ENCODE measurements around the gene JAZF1. TPM values are rescaled to one million over a fixed set of nuclear protein-coding genes. Genes with fewer than 3 reads are reported as not detected.

Gene JAZF1
- total and polyA plus RNA-seq, 9 of the 15 experiments (the other 6 are each of a cell fraction or from before 2014, with no cell fraction given), result 0.04 to 0.64 (median 0.11) TPM; not detected in 3

- in situ Hi-C loops (cut with MboI), result no loop called here
These were observed 209.3 kb downstream of the JAZF1 start for GRCh38 chr7:27971171-27971812.

More at GRCh38 chr7:27971171-27971812, 209.3 kb downstream of the JAZF1 start:
- FAIRE-seq (no peak), DNase-seq (ENCODE audit: extremely low read depth in 1 of 4, low spot score in 3 of 4) (no peak), ATAC-seq (no peak)
- TF ChIP-seq ZKSCAN8 (CRISPR knock-in tag; IDR thresholded peaks at IDR 0.05), result no peak
- no peak for TF ChIP-seq MBD1 (CRISPR knock-in tag; IDR thresholded peaks at IDR 0.05)
- TF ChIP-seq KDM2B (CRISPR knock-in tag; IDR thresholded peaks at IDR 0.05), result no peak
- TF ChIP-seq EZH2 (IDR thresholded peaks at IDR 0.05; ENCODE audit: borderline replicate concordance, low read depth, low read length), result no peak
- TF ChIP-seq CGGBP1 (CRISPR knock-in tag; IDR thresholded peaks at IDR 0.05), result no peak
- TF ChIP-seq PML (IDR thresholded peaks at IDR 0.05; ENCODE audit: low read length), result no peak
- no peak for TF ChIP-seq TCF15 (CRISPR knock-in tag; IDR thresholded peaks at IDR 0.05)
- TF ChIP-seq ARID3B (CRISPR knock-in tag; IDR thresholded peaks at IDR 0.05; ENCODE audit: borderline replicate concordance), result no peak
- no peak for TF ChIP-seq BMI1 (IDR thresholded peaks at IDR 0.05; ENCODE audit: low read length)
- no peak for TF ChIP-seq KAT8 (IDR thresholded peaks at IDR 0.05; ENCODE audit: low read depth)
- TF ChIP-seq XRCC3 (IDR thresholded peaks at IDR 0.05), result no peak
- no peak for TF ChIP-seq HBP1 (CRISPR knock-in tag; IDR thresholded peaks at IDR 0.05)
- no peak overlapping the region for H3K4me3 ChIP-seq
- POLR2A ChIA-PET, result no interaction called here
- intact Hi-C loops (cut with micrococcal nuclease), result no loop called here
- H3K27ac ChIP-seq (ENCODE audit: extremely low read depth, low read depth, low read length), result no peak overlapping the region
- no peaks in the 10 kb centered on the region for H3K36me3 ChIP-seq (ENCODE audit: control insufficient read depth, insufficient read depth, low read length)
- CTCF ChIA-PET (ENCODE audit: low intra/inter-chr PET ratio), result interaction anchor here (0.5 kb wide), 1 partner anchor 830 kb away, joined by 5 read pairs; no protein-coding TSS in a partner anchor
- H3K4me2 ChIP-seq (ENCODE audit: insufficient read depth, low read length), result no peak overlapping the region
- no peak overlapping the region for H2AFZ ChIP-seq (ENCODE audit: low read depth, low read length)
- BruUV-seq (replicated peaks), result no TSS peak
- H4K20me1 ChIP-seq (replicated peaks; ENCODE audit: control insufficient read depth, insufficient read depth, low read length), result no peaks in the 10 kb centered on the region
- peaks cover 3 to 14% of the 10 kb centered on the region in 2 experiments for H3K27me3 ChIP-seq (ENCODE audit: control insufficient read depth in 2 of 2, insufficient read depth in 2 of 2, low read length in 2 of 2)
- H3K79me2 ChIP-seq (ENCODE audit: control insufficient read depth, insufficient read depth, low read length), result no peaks in the 10 kb centered on the region
- under 1% methylated on average over 12 of the region's 12 CpGs for WGBS (ENCODE audit: insufficient coverage, low coverage, missing lambda C conversion rate)
- no peaks in the 10 kb centered on the region for H3K4me1 ChIP-seq (replicated peaks in 1 of 2; ENCODE audit: control insufficient read depth in 2 of 2, insufficient read depth in 2 of 2, low read length in 2 of 2)
- no peak overlapping the region for H3K9ac ChIP-seq (ENCODE audit: insufficient read depth in 1 of 2, low read depth in 2 of 2, low read length in 2 of 2)
- H3K9me3 ChIP-seq (replicated peaks; ENCODE audit: control insufficient read depth, insufficient read depth, low read depth, low read length), result no peaks in the 10 kb centered on the region
- no peaks in the 10 kb centered on the region for H3K9me1 ChIP-seq (ENCODE audit: control insufficient read depth, insufficient read depth, low read length)

All from K562 (cell line).